ENCODE results near the gene EPN1. TPM values are rescaled to one million over a fixed set of nuclear protein-coding genes. Genes with fewer than 3 reads are reported as not detected.

The EPN1 gene
- total RNA-seq, 6 experiments from 2014 or later: 176 to 191 (median 185) TPM

GRCh38 chr19:55667006-55667381 is 8.0 kb upstream of the EPN1 start:
- no peak for TF ChIP-seq CTCF (IDR thresholded peaks at IDR 0.05)
- Mint-ChIP-seq H3K4me1 (ENCODE audit: low read depth) (peaks cover 18% of the 10 kb centered on the region), H3K27me3 (ENCODE audit: insufficient read depth) (peaks cover 2% of the 10 kb centered on the region), H3K4me3 (no peak overlapping the region), H3K27ac (no peak overlapping the region), H3K36me3 (ENCODE audit: low read depth) (peaks cover 12% of the 10 kb centered on the region), H3K9me3 (no peaks in the 10 kb centered on the region)
- DNase-seq: no peak

DNA sequence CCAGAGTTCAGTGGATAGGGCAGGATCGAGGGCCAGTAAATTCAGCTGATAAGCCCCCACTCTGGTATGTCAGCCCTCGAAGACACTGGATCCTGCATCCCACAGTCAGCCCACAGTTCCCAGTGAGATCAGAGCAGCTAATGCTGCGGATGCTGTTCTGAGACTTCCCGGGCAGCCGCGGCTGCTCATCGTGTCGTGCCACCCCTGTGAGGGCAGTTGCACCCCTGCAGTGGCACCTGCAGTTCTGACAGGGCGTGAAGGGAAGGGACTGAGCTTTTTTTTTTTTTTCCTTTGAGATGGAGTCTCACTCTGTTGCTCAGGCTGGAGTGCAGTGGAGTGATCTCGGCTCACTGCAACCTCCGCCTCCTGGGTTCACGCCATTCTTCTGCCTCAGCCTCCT is 7.5 kb upstream of the EPN1 start:
- no peak overlapping the region for H3K4me3 Mint-ChIP-seq
- no peaks in the 10 kb centered on the region for H3K9me3 Mint-ChIP-seq
- TF ChIP-seq CTCF (IDR thresholded peaks at IDR 0.05): no peak
- no peak for DNase-seq
- H3K27me3 Mint-ChIP-seq (ENCODE audit: insufficient read depth): peaks cover 1% of the 10 kb centered on the region
- peaks cover 14% of the 10 kb centered on the region for H3K36me3 Mint-ChIP-seq (ENCODE audit: low read depth)
- no peak overlapping the region for H3K27ac Mint-ChIP-seq
- peaks cover 23% of the 10 kb centered on the region for H3K4me1 Mint-ChIP-seq (ENCODE audit: low read depth)

DNA sequence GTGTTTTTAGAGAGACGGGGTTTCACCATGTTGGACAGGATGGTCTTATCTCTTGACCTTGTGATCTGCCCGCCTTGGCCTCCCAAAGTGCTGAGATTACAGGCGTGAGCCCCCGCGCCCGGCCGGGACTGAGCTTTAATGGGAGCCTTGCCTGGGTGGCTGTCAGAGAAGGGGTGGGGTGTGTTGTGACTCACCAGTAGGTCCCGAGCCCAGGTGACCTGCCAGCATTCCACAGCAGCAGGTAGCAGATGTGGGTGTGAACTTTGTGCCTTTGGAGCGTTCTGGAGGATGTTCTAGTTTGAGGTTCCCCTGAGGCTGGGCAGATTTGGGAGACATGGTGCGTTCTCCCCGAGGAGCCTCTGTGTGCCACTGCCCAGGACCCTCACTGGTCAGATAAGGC is 7.1 kb upstream of the EPN1 start:
- H3K4me1 Mint-ChIP-seq (ENCODE audit: low read depth): peaks cover 25% of the 10 kb centered on the region
- DNase-seq: no peak
- H3K4me3 Mint-ChIP-seq: no peak overlapping the region
- peaks cover 10% of the 10 kb centered on the region for H3K36me3 Mint-ChIP-seq (ENCODE audit: low read depth)
- H3K9me3 Mint-ChIP-seq: no peaks in the 10 kb centered on the region
- H3K27me3 Mint-ChIP-seq (ENCODE audit: insufficient read depth): peaks cover 1% of the 10 kb centered on the region
- TF ChIP-seq CTCF (IDR thresholded peaks at IDR 0.05): no peak
- no peak overlapping the region for H3K27ac Mint-ChIP-seq

DNA sequence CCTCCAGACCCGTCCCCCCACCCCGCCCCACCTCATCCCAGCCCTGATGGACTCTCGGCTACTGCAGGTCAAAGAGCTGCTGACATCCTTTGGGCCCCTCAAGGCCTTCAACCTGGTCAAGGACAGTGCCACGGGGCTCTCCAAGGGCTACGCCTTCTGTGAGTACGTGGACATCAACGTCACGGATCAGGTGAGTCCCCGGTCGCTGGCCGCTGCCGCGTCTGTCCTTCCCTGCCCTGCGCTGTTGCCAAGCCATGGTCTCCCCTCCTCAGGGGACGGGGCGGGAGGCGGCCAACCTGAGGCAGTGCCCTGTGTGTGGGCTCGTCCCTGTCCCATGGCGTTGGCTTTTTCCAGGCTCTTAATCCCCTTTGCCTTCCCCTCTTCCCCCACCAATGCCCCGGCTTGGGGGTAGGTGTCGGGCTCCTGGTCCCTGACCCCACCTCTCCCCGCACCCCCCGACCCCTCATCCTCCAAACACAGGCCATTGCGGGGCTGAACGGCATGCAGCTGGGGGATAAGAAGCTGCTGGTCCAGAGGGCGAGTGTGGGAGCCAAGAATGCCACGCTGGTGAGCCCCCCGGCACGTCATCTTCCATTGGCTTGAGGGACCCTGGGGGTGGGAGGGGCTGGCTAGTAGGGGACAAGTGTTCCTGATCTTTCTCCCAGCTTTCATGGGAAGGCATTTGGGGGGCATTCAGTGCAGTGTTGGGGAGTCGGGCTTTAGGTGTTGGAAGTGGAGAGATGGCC is 6.2 kb upstream of the EPN1 start:
- Mint-ChIP-seq H3K36me3 (ENCODE audit: low read depth) (peaks cover 4% of the 10 kb centered on the region; the same call in 1 of the 2 replicates), H3K27ac (no peak overlapping the region), H3K27me3 (ENCODE audit: insufficient read depth) (peaks cover 1% of the 10 kb centered on the region), H3K4me3 (no peak overlapping the region), H3K9me3 (no peaks in the 10 kb centered on the region), H3K4me1 (ENCODE audit: low read depth) (peaks cover 33% of the 10 kb centered on the region)
- no peak for DNase-seq
- no peak for TF ChIP-seq CTCF (IDR thresholded peaks at IDR 0.05)

GRCh38 chr19:55669418-55670279 is 5.4 kb upstream of the EPN1 start:
- no peak for TF ChIP-seq CTCF (IDR thresholded peaks at IDR 0.05)
- Mint-ChIP-seq H3K36me3 (ENCODE audit: low read depth) (peaks cover 4% of the 10 kb centered on the region; the same call in 1 of the 2 replicates), H3K27ac (no peak overlapping the region), H3K4me1 (ENCODE audit: low read depth) (peaks cover 38% of the 10 kb centered on the region), H3K4me3 (no peak overlapping the region), H3K27me3 (ENCODE audit: insufficient read depth) (peaks cover 1% of the 10 kb centered on the region), H3K9me3 (no peaks in the 10 kb centered on the region)
- DNase-seq: no peak

Measured in HFFc6 (cell line).